Fibroblast of lung (primary cell): ENCODE results near the gene CA9. TPM values are rescaled to one million over a fixed set of nuclear protein-coding genes. Genes with fewer than 3 reads are reported as not detected.
A peak's percentile ranks its signal among the peaks of the same experiment; 100 is the strongest.
"Not testable (repeated sequence)": the region's sequence is repeated elsewhere in the genome, so short reads cannot be mapped to it uniquely, and the experiment has no call there.

Experiments used
- DNase-seq, 2 donors: peaks; one replicate each; pipeline versions ENCODE4 v3.0.0 to v3.0.0-alpha.2; 2010; ENCODE audit warnings: low read depth in 2 of 2
- H2AFZ ChIP-seq: 2 replicates; pipeline ENCODE4 v1.5.1; 2012; ENCODE audit warnings: low read length, control low read depth, inconsistent platforms
- H3K27ac ChIP-seq: 2 replicates; pipeline ENCODE4 v1.5.1; 2011; ENCODE audit warnings: low read length, control low read depth; ENCODE audit not compliant: insufficient read depth
- H3K27me3 ChIP-seq: 2 replicates; pipeline ENCODE4 v1.5.1; 2011; ENCODE audit warnings: mild to moderate bottlenecking, low read length; ENCODE audit not compliant: control insufficient read depth, insufficient read depth
- H3K36me3 ChIP-seq: 2 replicates; pipeline ENCODE4 v1.5.1; 2011; ENCODE audit warnings: low read length; ENCODE audit not compliant: control insufficient read depth, insufficient read depth
- H3K4me1 ChIP-seq: 2 replicates; pipeline ENCODE4 v1.5.1; 2011; ENCODE audit warnings: low read length; ENCODE audit not compliant: control insufficient read depth, insufficient read depth; ENCODE audit errors: extremely low read depth
- H3K4me2 ChIP-seq: 2 replicates; pipeline ENCODE4 v1.5.1; 2011; ENCODE audit warnings: low read length, control low read depth; ENCODE audit not compliant: insufficient read depth; ENCODE audit errors: extremely low read depth
- H3K4me3 ChIP-seq, 4 experiments: fragments of 200-600 bp in 1 of 4; sonication (generic) in 1 of 4; replicated peaks in 1 of 4; 2 replicates each; pipeline ENCODE4 v1.5.1; 2011 to 2016; ENCODE audit warnings: low read length in 4 of 4, low read depth in 3 of 4, mild to moderate bottlenecking in 3 of 4, control low read depth in 2 of 4, inconsistent platforms in 1 of 4, mixed read lengths in 1 of 4; ENCODE audit not compliant: insufficient read depth in 1 of 4; ENCODE audit errors: control extremely low read depth in 1 of 4
- H3K79me2 ChIP-seq: 2 replicates; pipeline ENCODE4 v1.5.1; 2012; ENCODE audit warnings: mild to moderate bottlenecking, low read length, inconsistent platforms; ENCODE audit not compliant: control insufficient read depth, insufficient read depth
- H3K9ac ChIP-seq: 2 replicates; pipeline ENCODE4 v1.5.1; 2011; ENCODE audit warnings: mild to moderate bottlenecking, low read length, control low read depth; ENCODE audit not compliant: insufficient read depth
- H3K9me3 ChIP-seq: 2 replicates; pipeline ENCODE4 v1.5.1; 2012; ENCODE audit warnings: low read depth, low read length; ENCODE audit not compliant: control insufficient read depth, insufficient read depth
- H4K20me1 ChIP-seq: 2 replicates; pipeline ENCODE4 v1.5.1; 2011; ENCODE audit warnings: low read length; ENCODE audit not compliant: control insufficient read depth, insufficient read depth; ENCODE audit errors: extremely low read depth
- EZH2 ChIP-seq: IDR thresholded peaks from 2 replicates; pipeline ENCODE4 v1.5.1; 2012; ENCODE audit warnings: low read length, control low read depth, mild to moderate bottlenecking; ENCODE audit errors: missing control alignments
- polyA plus RNA-seq, 2 donors: library from polyadenylated mRNA; depleted of rRNA in 1 of 2; stranded (reverse) in 1 of 2; unstranded in 1 of 2; fragments of >200 nt; gene quantifications; 2 replicates each; pipeline ENCODE4 v1.2.1, GENCODE V29; 2011 to 2012; ENCODE audit warnings: missing spikeins in 1 of 2
- total RNA-seq: library from RNA; depleted of rRNA; stranded (reverse); fragments of >200 nt; gene quantifications from 2 replicates; pipeline ENCODE4 v1.2.1, GENCODE V29; 2014
- TF ChIP-seq, protein P1 (sequence below), 2 donors: IDR thresholded peaks in 1 of 2; conservative IDR thresholded peaks in 1 of 2; 1 replicate in 1 of 2; 2 replicates in 1 of 2; pipeline ENCODE4 v1.5.1; 2011 to 2012; ENCODE audit warnings: low read length in 2 of 2, control low read depth in 1 of 2, inconsistent platforms in 1 of 2, low read depth in 1 of 2, mild to moderate bottlenecking in 1 of 2

The CA9 gene
- total and polyA plus RNA-seq, 2 donors (not counting 1 experiment from before 2014, with no cell fraction given): 0.17 to 0.59 TPM

DNA sequence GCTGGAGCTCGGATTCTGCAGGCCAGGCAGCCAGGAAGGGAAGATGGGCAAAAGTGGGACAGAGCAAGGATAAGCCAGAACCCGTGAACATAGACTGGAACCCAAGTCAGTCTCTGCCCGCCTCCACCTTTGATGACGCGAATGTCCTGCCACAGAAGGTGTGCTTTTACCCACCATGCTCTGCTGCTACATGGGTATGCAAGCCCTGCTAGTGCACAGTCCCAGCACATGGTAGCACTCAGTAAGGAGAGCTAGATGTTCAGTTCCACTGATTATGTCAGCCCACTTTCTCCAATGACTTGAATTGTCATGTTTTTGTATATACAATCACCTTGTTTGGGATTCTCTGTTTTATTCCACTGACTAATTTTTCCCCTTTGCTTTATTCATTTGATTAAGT is 44.1 kb upstream of the CA9 start:
- Histone ChIP-seq H3K79me2 (no peaks in the 10 kb centered on the region), H3K4me1 (no peaks in the 10 kb centered on the region), H3K9ac (no peak overlapping the region), H3K4me2 (no peak overlapping the region), H3K4me3 (no peak overlapping the region), H2AFZ (no peak overlapping the region), H4K20me1 (no peaks in the 10 kb centered on the region), H3K27me3 (no peaks in the 10 kb centered on the region), H3K9me3 (no peaks in the 10 kb centered on the region), H3K27ac (no peak overlapping the region), H3K36me3 (no peaks in the 10 kb centered on the region)
- TF ChIP-seq, protein P1, sequence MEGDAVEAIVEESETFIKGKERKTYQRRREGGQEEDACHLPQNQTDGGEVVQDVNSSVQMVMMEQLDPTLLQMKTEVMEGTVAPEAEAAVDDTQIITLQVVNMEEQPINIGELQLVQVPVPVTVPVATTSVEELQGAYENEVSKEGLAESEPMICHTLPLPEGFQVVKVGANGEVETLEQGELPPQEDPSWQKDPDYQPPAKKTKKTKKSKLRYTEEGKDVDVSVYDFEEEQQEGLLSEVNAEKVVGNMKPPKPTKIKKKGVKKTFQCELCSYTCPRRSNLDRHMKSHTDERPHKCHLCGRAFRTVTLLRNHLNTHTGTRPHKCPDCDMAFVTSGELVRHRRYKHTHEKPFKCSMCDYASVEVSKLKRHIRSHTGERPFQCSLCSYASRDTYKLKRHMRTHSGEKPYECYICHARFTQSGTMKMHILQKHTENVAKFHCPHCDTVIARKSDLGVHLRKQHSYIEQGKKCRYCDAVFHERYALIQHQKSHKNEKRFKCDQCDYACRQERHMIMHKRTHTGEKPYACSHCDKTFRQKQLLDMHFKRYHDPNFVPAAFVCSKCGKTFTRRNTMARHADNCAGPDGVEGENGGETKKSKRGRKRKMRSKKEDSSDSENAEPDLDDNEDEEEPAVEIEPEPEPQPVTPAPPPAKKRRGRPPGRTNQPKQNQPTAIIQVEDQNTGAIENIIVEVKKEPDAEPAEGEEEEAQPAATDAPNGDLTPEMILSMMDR (conservative IDR thresholded peaks at IDR 0.05 in 1 of 2, IDR thresholded peaks at IDR 0.05 in 1 of 2; ENCODE audit: low read depth in 1 of 2, low read length in 2 of 2): no peak
- TF ChIP-seq EZH2: no peak
- DNase-seq: no peak

DNA sequence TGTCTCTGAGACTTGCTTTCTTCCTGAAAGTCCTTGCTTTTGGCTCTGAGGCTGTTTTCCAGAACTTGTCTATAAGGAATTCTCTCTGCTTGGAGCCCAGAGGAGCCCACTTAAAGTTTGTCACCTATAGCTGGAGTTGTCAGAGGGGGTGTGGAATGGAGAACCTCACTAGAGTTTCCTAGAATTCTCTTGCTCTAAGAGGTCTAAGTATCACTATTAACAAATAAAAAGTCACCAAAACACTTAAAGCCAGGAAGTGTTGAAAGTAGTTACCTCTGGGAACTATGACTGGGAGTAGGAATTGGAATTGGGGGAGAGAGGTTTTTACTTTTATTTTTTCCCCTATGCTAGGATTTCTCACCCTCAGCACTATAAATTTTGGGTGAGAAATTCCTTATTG is 38.0 kb upstream of the CA9 start:
- Histone ChIP-seq H4K20me1 (no peaks in the 10 kb centered on the region), H3K4me2 (no peak overlapping the region), H3K4me3 (no peak overlapping the region), H3K27ac (no peak overlapping the region), H3K9ac (no peak overlapping the region), H3K27me3 (no peaks in the 10 kb centered on the region), H3K36me3 (no peaks in the 10 kb centered on the region), H3K9me3 (no peaks in the 10 kb centered on the region), H3K4me1 (no peaks in the 10 kb centered on the region), H3K79me2 (no peaks in the 10 kb centered on the region), H2AFZ (no peak overlapping the region)
- TF ChIP-seq, protein P1 (conservative IDR thresholded peaks at IDR 0.05 in 1 of 2, IDR thresholded peaks at IDR 0.05 in 1 of 2; ENCODE audit: low read depth in 1 of 2, low read length in 2 of 2): no peak
- DNase-seq: no peak

DNA sequence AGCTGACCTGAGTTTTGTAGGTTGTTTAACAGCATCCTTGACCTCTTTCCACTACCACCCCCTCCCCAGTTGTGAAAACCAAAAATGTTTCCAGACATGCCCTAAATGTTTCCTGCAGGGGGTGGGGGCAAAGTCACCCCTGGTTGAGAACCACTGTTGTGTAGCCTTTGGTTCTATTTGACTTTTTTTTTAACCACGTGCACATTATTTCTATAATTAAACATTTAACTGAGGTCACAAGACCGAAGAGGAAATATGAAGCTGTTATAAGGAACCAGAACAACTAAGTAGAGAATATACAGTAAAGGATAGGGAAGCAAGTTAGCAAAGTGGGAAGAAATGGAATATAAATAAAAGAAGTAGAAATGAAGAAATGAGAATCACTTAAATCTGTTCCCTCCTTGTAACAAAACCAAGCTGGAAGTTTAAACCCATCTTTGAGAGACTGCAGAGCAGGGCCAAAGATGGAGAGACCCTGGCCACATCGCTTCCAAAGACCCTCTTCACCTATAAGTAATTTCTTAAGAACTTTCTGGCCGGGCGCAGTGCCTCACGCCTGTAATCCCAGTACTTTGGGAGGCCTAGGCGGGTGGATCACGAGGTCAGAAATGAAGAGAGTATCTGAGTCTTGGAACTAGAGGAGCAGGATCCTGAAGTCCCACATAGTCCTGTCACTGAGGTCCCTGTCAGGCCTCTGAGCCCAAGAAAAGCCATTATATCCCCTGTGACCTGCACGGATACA is 37.4 kb upstream of the CA9 start:
- no peaks in the 10 kb centered on the region for H3K79me2 ChIP-seq
- no peak for TF ChIP-seq EZH2
- TF ChIP-seq, protein P1 (conservative IDR thresholded peaks at IDR 0.05 in 1 of 2, IDR thresholded peaks at IDR 0.05 in 1 of 2; ENCODE audit: low read depth in 1 of 2, low read length in 2 of 2): no peak
- H3K27me3 ChIP-seq: no peaks in the 10 kb centered on the region
- no peak overlapping the region for H3K27ac ChIP-seq
- H3K4me3 ChIP-seq: no peak overlapping the region
- no peak for DNase-seq
- H3K4me2 ChIP-seq: no peak overlapping the region
- H3K9ac ChIP-seq: no peak overlapping the region
- no peaks in the 10 kb centered on the region for H4K20me1 ChIP-seq
- H3K36me3 ChIP-seq: no peaks in the 10 kb centered on the region
- no peak overlapping the region for H2AFZ ChIP-seq
- H3K4me1 ChIP-seq: no peaks in the 10 kb centered on the region
- no peaks in the 10 kb centered on the region for H3K9me3 ChIP-seq

DNA sequence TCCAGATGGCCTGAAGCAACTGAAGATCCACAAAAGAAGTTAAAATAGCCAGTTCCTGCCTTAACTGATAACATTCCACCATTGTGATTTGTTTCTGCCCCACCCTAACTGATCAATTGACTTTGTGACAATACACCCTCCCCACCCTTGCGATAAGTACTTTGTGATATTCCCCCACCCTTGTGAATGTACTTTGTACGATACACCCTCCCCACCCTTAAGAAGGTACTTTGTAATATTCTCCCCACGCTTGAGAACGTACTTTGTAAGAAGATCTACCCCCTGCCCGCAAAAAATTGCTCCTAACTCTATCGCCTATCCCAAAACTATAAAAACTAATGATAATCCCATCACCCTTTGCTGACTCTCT is 36.9 kb upstream of the CA9 start:
- H3K36me3 ChIP-seq, H3K79me2 ChIP-seq, H3K9ac ChIP-seq, H3K4me3 ChIP-seq, H3K9me3 ChIP-seq, H3K4me1 ChIP-seq, H4K20me1 ChIP-seq, H2AFZ ChIP-seq, DNase-seq, H3K27ac ChIP-seq, H3K27me3 ChIP-seq, H3K4me2 ChIP-seq: not testable (repeated sequence)

DNA sequence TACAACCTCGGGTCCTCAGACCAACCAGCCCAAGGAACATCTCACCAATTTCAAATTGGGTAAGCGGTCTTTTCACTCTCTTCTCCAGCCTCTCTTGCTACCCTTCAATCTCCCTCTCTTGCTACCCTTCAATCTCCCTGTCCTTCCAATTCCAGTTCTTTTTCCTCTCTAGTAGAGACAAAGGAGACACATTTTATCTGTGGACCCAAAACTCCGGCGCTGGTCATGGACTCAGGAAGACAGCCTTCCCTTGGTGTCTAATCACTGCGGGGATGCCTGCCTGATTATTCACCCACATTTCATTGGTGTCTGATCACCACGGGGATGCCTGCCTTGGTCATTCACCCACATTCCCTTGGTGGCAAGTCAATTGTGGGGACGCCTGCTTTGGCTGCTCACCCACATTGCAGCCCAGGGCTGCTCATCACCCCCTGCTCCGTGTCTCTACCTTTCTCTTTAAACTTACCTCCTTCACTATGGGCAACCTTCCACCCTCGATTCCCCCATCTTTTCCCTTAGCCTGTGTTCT is 36.2 kb upstream of the CA9 start:
- not testable (repeated sequence) for H3K4me2 ChIP-seq, H3K27me3 ChIP-seq, H2AFZ ChIP-seq, H3K79me2 ChIP-seq, H3K36me3 ChIP-seq, H3K27ac ChIP-seq, H3K4me1 ChIP-seq, H4K20me1 ChIP-seq, H3K9me3 ChIP-seq, H3K4me3 ChIP-seq, H3K9ac ChIP-seq
- peak in 1 of 2 donors; percentile 22 for DNase-seq
